Activated CD8-positive, alpha-beta memory T cell treated with anti-CD3 and anti-CD28 coated beads, Interleukin-2, amount 50 U/mL, for 1 hour (primary cell): ENCODE measurements around the gene ARHGEF10L.
"Not testable (repeated sequence)": the region's sequence is repeated elsewhere in the genome, so short reads cannot be mapped to it uniquely, and the experiment has no call there.

Experiments used
- DNase-seq: peaks from one replicate; pipeline ENCODE4 v3.0.0-alpha.2; 2020; ENCODE audit errors: extremely low read depth

ARHGEF10L gene

GRCh38 chr1:17743008-17743647 lies 203.6 kb downstream of the ARHGEF10L start:
- DNase-seq: no peak

DNA sequence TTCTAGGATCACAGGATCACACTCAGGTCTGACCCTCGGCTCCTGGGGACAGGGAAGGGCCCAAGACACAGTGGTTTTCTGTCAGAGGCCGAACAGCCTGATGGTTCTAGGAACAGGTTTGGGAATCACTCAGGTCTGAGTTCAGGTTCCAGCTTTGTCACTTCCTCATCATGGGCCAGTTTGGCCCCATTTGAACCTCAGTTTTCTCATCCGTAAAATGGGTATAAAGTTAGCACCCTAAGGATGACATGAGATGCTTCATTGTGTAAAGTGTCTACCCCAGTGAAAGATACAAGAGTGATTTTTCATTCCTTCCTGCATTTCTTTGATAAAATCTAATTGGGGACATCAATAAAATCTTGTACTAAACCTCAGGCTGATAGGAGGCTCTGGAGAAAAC lies 204.4 kb downstream of the ARHGEF10L start:
- DNase-seq: no peak

- DNase-seq: no peak
These were observed 205.4 kb downstream of the ARHGEF10L start for GRCh38 chr1:17744666-17745478.

DNA sequence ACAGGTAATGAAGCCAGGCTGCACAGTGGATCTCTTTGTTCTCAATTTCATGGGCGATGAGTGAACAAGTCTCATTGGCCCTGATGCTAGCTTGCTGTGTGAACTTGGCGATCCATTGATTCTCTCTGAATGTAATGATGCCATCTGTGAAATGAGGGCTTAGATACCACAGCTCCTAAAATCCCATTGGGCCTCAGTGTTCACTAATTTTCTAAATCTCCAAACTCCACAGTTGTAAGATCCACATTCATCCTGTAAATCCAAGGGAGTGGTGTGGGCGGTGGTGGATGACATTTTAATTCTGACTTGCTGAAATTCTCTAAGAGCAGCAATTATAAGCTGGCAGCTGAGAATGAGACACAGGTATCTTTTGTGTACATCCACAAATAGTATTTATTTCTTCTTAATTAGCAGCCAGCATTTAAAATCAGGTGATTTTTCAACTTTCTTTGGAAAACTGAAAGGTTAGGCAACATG lies 206.0 kb downstream of the ARHGEF10L start:
- DNase-seq: no peak

DNA sequence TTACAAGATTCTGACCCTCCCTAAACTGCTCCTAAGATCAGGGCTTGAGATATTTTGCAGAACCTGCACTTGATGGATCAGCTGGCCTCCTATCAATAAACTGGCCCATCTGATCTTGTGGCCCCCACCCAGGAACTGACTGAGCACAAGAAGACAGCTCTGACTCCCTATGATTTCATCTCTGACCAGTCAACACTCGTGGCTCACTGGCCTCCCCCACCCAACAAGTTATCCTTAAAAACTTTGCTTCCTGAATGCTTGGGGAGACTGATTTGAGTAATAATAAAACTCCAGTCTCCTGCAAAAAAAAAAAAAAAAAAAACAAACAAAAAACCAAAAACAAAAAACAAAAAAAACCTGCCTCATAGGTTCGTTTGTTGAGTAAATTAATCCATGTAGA lies 206.8 kb downstream of the ARHGEF10L start:
- not testable (repeated sequence) for DNase-seq

GRCh38 chr1:17746920-17747319 lies 207.4 kb downstream of the ARHGEF10L start:
- DNase-seq: no peak
